Activated CD4-positive, alpha-beta memory T cell treated with anti-CD3 and anti-CD28 coated beads for 36 hours (primary cell): ENCODE results near the gene GABARAPL2. TPM values are rescaled to one million over a fixed set of nuclear protein-coding genes. Genes with fewer than 3 reads are reported as not detected.
A peak's percentile ranks its signal among the peaks of the same experiment; 100 is the strongest.

Experiments used
- CTCF ChIA-PET: fragments of 350-600 bp; sonication (Branson Sonifier 250); formaldehyde crosslinking; loops from one replicate; lab custom pipeline; 2021; ENCODE audit warnings: antibody characterized with exemption, inconsistent platforms; lab: Charles Lee
- POLR2A ChIA-PET: fragments of 350-600 bp; sonication (Branson Sonifier 250); formaldehyde crosslinking; loops from one replicate; lab custom pipeline; 2021; ENCODE audit warnings: antibody characterized with exemption; lab: Charles Lee
- DNase-seq: peaks from one replicate; pipeline ENCODE4 v3.0.0-alpha.2; 2020
- H3K27ac Mint-ChIP-seq: one replicate; pipeline ENCODE4 v1.8.0; 2021; ENCODE audit warnings: mixed read lengths
- H3K27me3 Mint-ChIP-seq: one replicate; pipeline ENCODE4 v1.8.0; 2021; ENCODE audit warnings: mixed read lengths
- H3K36me3 Mint-ChIP-seq: one replicate; pipeline ENCODE4 v1.8.0; 2021; ENCODE audit warnings: mixed read lengths
- H3K4me1 Mint-ChIP-seq: one replicate; pipeline ENCODE4 v1.8.0; 2021; ENCODE audit warnings: low read depth, mixed read lengths
- H3K4me3 Mint-ChIP-seq: one replicate; pipeline ENCODE4 v1.8.0; 2021; ENCODE audit warnings: mild to moderate bottlenecking, mixed read lengths
- H3K9me3 Mint-ChIP-seq: one replicate; pipeline ENCODE4 v1.8.0; 2021; ENCODE audit warnings: mixed read lengths
- intact Hi-C: fragments of 100-400 bp; cut with micrococcal nuclease; formaldehyde crosslinking; loops from one replicate; pipeline ENCODE4 v1.15.1; 2023
- total RNA-seq, 2 experiments: library from RNA; stranded (reverse); gene quantifications; one replicate each; pipeline ENCODE4 v1.2.3, GENCODE V29; 2021

Gene GABARAPL2
- total RNA-seq, 2 experiments from 2014 or later = 71.5 to 76.1 TPM

DNA sequence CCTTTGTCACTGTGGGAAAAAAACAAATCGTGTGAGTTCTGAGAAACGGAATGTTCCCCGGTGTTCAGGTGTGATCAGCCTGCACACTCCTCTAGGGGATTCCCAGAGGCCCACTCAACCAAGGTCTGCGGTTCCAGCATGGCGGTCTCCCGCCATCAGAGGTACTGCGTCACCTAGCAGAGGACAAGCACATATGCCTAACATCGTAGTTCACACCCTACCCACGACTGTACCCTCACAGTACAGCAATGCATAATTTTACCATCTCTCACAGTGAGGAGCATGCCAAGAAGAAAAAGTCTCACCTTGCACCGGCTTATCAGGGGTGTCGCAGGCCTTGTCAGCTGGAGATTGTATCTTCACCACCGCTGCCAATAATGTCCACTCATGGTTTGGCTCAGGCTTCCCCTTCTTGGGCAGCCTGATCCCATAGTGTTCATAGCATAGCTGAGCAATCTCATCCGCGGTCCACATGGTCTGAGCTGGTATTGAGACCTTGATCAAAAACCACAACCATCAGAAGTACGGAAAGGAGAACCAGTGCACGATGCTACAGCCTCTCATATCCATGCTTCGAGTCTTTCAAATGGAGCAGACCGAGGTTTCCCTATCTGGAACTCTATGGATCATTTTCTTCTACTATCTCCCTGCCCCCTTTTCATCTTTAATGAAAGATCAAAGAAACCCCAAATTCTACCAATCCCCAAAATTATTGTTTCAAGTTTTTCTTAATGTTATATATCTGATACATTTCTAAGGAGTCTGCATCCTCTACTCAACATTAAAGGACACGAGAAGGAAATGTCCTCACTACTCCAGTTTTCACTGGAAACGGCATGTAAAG lies 54.4 kb downstream of the GABARAPL2 start:
- DNase-seq = peak; percentile 72
- Mint-ChIP-seq H3K9me3 (no peaks in the 10 kb centered on the region), H3K27me3 (no peaks in the 10 kb centered on the region), H3K27ac (peak overlapping the region; percentile 78), H3K4me1 (peaks cover 56% of the 10 kb centered on the region), H3K4me3 (peak overlapping the region; percentile 96), H3K36me3 (peaks cover 42% of the 10 kb centered on the region)
- intact Hi-C loops = loop anchor here (2.0 kb wide), 1 partner anchor 610 kb away; no protein-coding TSS in a partner anchor
- ChIA-PET CTCF (interaction anchor here (0.5 to 5.1 kb wide), 9 partner anchors 9 to 421 kb away, joined by 3 to 35 read pairs (median 5); partner anchors contain the start of genes KARS1, TERF2IP and TMEM231), POLR2A (interaction anchor here (1.2 to 3.7 kb wide), 3 partner anchors 29 to 187 kb away, joined by 4 to 83 read pairs (median 17); partner anchors contain the start of genes CFDP1, GABARAPL2, KARS1 and TERF2IP)

DNA sequence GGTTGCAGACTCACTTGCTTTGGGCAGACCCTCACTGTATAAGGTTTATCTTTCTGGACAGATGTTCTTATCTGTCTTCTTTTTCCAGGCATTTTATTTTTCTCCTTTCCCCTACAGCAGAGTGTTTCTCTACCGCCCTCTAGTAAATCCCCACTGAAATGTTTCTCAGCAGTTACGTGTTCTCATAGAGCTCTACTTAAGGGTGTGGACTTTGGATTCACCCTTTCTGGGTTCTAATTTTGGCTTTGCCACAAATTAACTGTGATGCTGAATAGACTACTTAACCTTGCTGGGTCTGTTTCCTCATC lies 54.9 kb downstream of the GABARAPL2 start:
- Mint-ChIP-seq H3K4me3 (peak overlapping the region; percentile 96), H3K36me3 (peaks cover 43% of the 10 kb centered on the region), H3K9me3 (no peaks in the 10 kb centered on the region), H3K27ac (peak overlapping the region; percentile 78), H3K4me1 (peaks cover 50% of the 10 kb centered on the region), H3K27me3 (no peaks in the 10 kb centered on the region)
- ChIA-PET CTCF (interaction anchor here (0.7 to 5.1 kb wide), 13 partner anchors 9 to 422 kb away, joined by 3 to 35 read pairs (median 5); partner anchors contain the start of genes GABARAPL2, KARS1, TERF2IP and TMEM231), POLR2A (interaction anchor here (1.1 to 3.7 kb wide), 5 partner anchors 8 to 187 kb away, joined by 3 to 83 read pairs (median 4); partner anchors contain the start of genes CFDP1, GABARAPL2, KARS1 and TERF2IP)
- intact Hi-C loops = loop anchor here (2.0 kb wide), 1 partner anchor 610 kb away; no protein-coding TSS in a partner anchor
- no peak for DNase-seq

GRCh38 chr16:75622761-75623605 lies 56.8 kb downstream of the GABARAPL2 start, which contains the start of gene ADAT1:
ADAT1 (minus strand) TSS chr16:75623281; CDS start chr16:75620799, 2,482 bp downstream.
- H3K4me1 Mint-ChIP-seq = peaks cover 52% of the 10 kb centered on the region
- H3K9me3 Mint-ChIP-seq = no peaks in the 10 kb centered on the region
- peaks cover 54% of the 10 kb centered on the region for H3K36me3 Mint-ChIP-seq
- POLR2A ChIA-PET = interaction anchor here (0.8 to 3.7 kb wide), 8 partner anchors 15 to 189 kb away, joined by 4 to 83 read pairs (median 6); partner anchors contain the start of genes GABARAPL2, KARS1 and TERF2IP
- intact Hi-C loops = loop anchor here (1.0 kb wide), 8 partner anchors 11 to 190 kb away; partner anchors contain the start of genes CFDP1, GABARAPL2, KARS1 and TERF2IP
- H3K27ac Mint-ChIP-seq = peak within 1 kb of the TSS; percentile 97
- H3K27me3 Mint-ChIP-seq = no peaks in the 10 kb centered on the region
- peak; percentile 99 for DNase-seq
- H3K4me3 Mint-ChIP-seq = peak within 1 kb of the TSS; percentile 96
- CTCF ChIA-PET = interaction anchor here (0.5 to 5.1 kb wide), 10 partner anchors 7 to 189 kb away, joined by 3 to 35 read pairs (median 4); partner anchors contain the start of genes GABARAPL2, KARS1, TERF2IP and TMEM170A

GRCh38 chr16:75624921-75625334 lies 58.7 kb downstream of the GABARAPL2 start:
- ChIA-PET POLR2A (no interaction called here), CTCF (no interaction called here)
- Mint-ChIP-seq H3K27me3 (no peaks in the 10 kb centered on the region), H3K4me3 (no peak overlapping the region), H3K4me1 (peaks cover 58% of the 10 kb centered on the region), H3K9me3 (no peaks in the 10 kb centered on the region), H3K36me3 (peaks cover 57% of the 10 kb centered on the region), H3K27ac (peak overlapping the region; percentile 25)
- no peak for DNase-seq
- intact Hi-C loops = no loop called here

GRCh38 chr16:75626806-75627205 lies 60.6 kb downstream of the GABARAPL2 start:
- peak overlapping the region; percentile 73 for H3K27ac Mint-ChIP-seq
- H3K27me3 Mint-ChIP-seq = no peaks in the 10 kb centered on the region
- intact Hi-C loops = no loop called here
- ChIA-PET POLR2A (interaction anchor here (2.5 kb wide), 1 partner anchor 21 kb away, joined by 8 read pairs; the partner anchor contains the start of genes KARS1 and TERF2IP), CTCF (interaction anchor here (0.8 kb wide), 1 partner anchor 18 kb away, joined by 3 read pairs; no protein-coding TSS in a partner anchor)
- H3K36me3 Mint-ChIP-seq = peaks cover 64% of the 10 kb centered on the region
- peaks cover 39% of the 10 kb centered on the region for H3K4me1 Mint-ChIP-seq
- no peak for DNase-seq
- H3K4me3 Mint-ChIP-seq = no peak overlapping the region
- no peaks in the 10 kb centered on the region for H3K9me3 Mint-ChIP-seq

Other genes starting within 250 kb of the GABARAPL2 start
- 10 to 100 TPM; 37.6 to 41.3 TPM for gene CFDP1, start 132.9 kb upstream of the GABARAPL2 start, total RNA-seq
- gene TMEM170A, start 101.7 kb upstream of the GABARAPL2 start, total RNA-seq = 10 to 100 TPM; 24.3 to 25.6 TPM
- gene CHST6, start 70.9 kb upstream of the GABARAPL2 start, total RNA-seq = not detected
- under 1 TPM in 1 of 2 experiments, not detected in 1; 0.34 TPM for gene CHST5, start 30.3 kb upstream of the GABARAPL2 start, total RNA-seq
- 1 to 10 TPM; 4.6 to 5.3 TPM for gene TMEM231, start 10.1 kb upstream of the GABARAPL2 start, total RNA-seq
- gene ADAT1, start 56.9 kb downstream of the GABARAPL2 start, total RNA-seq = 10 to 100 TPM; 39.9 to 40.2 TPM
- gene KARS1, start 81.3 kb downstream of the GABARAPL2 start, total RNA-seq = 100 to 1,000 TPM; 273 to 277 TPM
- 10 to 100 TPM; 80.3 to 85.1 TPM for gene TERF2IP, start 81.4 kb downstream of the GABARAPL2 start, total RNA-seq
- not detected for gene CPHXL2, start 110.6 kb downstream of the GABARAPL2 start, total RNA-seq
- gene DUXB, start 135.1 kb downstream of the GABARAPL2 start, total RNA-seq = not detected
- not detected for gene CPHXL, start 160.1 kb downstream of the GABARAPL2 start, total RNA-seq